ENCODE results near the gene ZNF576.

DNA sequence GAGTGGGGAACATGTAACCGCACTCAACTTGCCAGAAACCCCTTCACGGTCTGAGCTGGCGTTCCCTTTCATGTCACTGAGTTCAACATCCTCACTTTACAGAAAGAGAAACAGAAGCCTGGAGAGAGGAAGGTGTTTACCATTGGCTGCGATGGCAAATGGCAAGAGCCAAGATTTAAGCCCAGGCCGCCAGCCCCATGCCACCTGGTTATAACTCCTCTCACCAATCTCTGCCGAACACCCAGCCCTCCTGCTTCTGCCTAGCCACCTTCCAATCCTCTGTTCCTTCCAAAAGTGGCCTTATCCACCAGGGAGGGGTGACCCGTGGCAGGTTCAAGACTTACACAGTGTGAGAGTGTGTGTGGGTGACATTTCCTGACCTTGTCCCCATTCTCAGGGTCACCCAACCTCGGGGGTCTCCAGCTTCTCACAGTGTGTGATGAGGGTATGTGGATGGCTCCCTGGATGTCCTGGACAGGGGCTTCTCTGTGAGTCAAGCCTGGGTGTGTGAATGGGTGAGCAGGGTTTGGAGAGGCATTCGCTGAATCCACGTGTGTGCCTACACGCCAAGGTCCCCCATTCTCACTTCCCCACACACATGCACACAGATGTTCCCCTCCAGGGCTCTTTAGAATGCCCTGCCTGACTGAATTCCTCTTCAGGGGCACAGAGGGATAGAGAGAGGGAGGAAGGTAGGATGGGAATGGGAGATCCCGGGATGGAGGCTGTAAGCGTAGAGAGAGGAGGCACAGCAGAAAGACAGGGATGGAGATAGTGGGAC, 42.0 kb downstream of the ZNF576 start:
- TF ChIP-seq, protein P1, sequence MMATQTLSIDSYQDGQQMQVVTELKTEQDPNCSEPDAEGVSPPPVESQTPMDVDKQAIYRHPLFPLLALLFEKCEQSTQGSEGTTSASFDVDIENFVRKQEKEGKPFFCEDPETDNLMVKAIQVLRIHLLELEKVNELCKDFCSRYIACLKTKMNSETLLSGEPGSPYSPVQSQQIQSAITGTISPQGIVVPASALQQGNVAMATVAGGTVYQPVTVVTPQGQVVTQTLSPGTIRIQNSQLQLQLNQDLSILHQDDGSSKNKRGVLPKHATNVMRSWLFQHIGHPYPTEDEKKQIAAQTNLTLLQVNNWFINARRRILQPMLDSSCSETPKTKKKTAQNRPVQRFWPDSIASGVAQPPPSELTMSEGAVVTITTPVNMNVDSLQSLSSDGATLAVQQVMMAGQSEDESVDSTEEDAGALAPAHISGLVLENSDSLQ (IDR thresholded peaks at IDR 0.05): no peak
- TF ChIP-seq SUZ12 (IDR thresholded peaks at IDR 0.05): no peak
- no peak for TF ChIP-seq BHLHE40 (IDR thresholded peaks at IDR 0.05; ENCODE audit: borderline replicate concordance)
- no peak for TF ChIP-seq NFRKB (IDR thresholded peaks at IDR 0.05)
- TF ChIP-seq TARDBP (IDR thresholded peaks at IDR 0.05): no peak
- TF ChIP-seq ZNF384 (IDR thresholded peaks at IDR 0.05): no peak
- no peak for TF ChIP-seq CTBP1 (IDR thresholded peaks at IDR 0.05; ENCODE audit: borderline replicate concordance)
- TF ChIP-seq FOXM1 (IDR thresholded peaks at IDR 0.05; ENCODE audit: borderline replicate concordance): no peak
- TF ChIP-seq ARNT (IDR thresholded peaks at IDR 0.05): no peak
- TF ChIP-seq HDGF (IDR thresholded peaks at IDR 0.05; ENCODE audit: borderline replicate concordance): no peak
